ENCODE measurements around the gene RFX5.

GRCh38 chr1:151346082-151346768, 827 bp downstream of the RFX5 start:
- TF ChIP-seq, protein P1, sequence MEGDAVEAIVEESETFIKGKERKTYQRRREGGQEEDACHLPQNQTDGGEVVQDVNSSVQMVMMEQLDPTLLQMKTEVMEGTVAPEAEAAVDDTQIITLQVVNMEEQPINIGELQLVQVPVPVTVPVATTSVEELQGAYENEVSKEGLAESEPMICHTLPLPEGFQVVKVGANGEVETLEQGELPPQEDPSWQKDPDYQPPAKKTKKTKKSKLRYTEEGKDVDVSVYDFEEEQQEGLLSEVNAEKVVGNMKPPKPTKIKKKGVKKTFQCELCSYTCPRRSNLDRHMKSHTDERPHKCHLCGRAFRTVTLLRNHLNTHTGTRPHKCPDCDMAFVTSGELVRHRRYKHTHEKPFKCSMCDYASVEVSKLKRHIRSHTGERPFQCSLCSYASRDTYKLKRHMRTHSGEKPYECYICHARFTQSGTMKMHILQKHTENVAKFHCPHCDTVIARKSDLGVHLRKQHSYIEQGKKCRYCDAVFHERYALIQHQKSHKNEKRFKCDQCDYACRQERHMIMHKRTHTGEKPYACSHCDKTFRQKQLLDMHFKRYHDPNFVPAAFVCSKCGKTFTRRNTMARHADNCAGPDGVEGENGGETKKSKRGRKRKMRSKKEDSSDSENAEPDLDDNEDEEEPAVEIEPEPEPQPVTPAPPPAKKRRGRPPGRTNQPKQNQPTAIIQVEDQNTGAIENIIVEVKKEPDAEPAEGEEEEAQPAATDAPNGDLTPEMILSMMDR (IDR thresholded peaks at IDR 0.05; ENCODE audit: insufficient read depth, low read length, poor library complexity, severe bottlenecking): no peak
- no peak for TF ChIP-seq EZH2phosphoT487 (conservative IDR thresholded peaks at IDR 0.05; ENCODE audit: low read length)

Measured in SU-DHL-6 (cell line).